GM23338 (cell line): Measurements from ENCODE around the gene CEBPB.

Experiments used
- CTCF ChIP-seq, 2 experiments: fragments of 200-600 bp in 1 of 2; sonication (generic) in 1 of 2; conservative IDR thresholded peaks; 2 replicates each; pipeline versions ENCODE4 v1.5.1 to v1.6.1; 2016 to 2017; ENCODE audit warnings: antibody characterized with exemption in 2 of 2, low read depth in 2 of 2, mild to moderate bottlenecking in 2 of 2, moderate library complexity in 1 of 2
- EZH2 ChIP-seq: fragments of 200-600 bp; sonication (generic); IDR thresholded peaks from one replicate; pipeline ENCODE4 v1.8.0; 2017; ENCODE audit warnings: antibody characterized with exemption, mild to moderate bottlenecking, low read depth; ENCODE audit not compliant: unreplicated experiment
- EZH2phosphoT487 ChIP-seq: fragments of 200-600 bp; sonication (generic); IDR thresholded peaks from one replicate; pipeline ENCODE4 v1.8.1; 2018; ENCODE audit warnings: antibody characterized with exemption; ENCODE audit not compliant: unreplicated experiment
- JUNB ChIP-seq: IDR thresholded peaks from one replicate; pipeline ENCODE4 v1.6.1; 2016; ENCODE audit warnings: antibody characterized with exemption; ENCODE audit not compliant: unreplicated experiment
- POLR2AphosphoS5 ChIP-seq: IDR thresholded peaks from 2 replicates; pipeline ENCODE4 v1.6.1; 2016; ENCODE audit warnings: antibody characterized with exemption, low read depth
- ZNF114 ChIP-seq: fragments of 250-450 bp; sonication (Bioruptor Pico); IDR thresholded peaks from 2 replicates; pipeline ENCODE4 v1.5.0; 2020; ENCODE audit warnings: mild to moderate bottlenecking, moderate library complexity
- TF ChIP-seq, protein P1 (sequence below): IDR thresholded peaks from one replicate; pipeline ENCODE4 v1.6.1; 2018; ENCODE audit warnings: antibody characterized with exemption; ENCODE audit not compliant: unreplicated experiment

DNA sequence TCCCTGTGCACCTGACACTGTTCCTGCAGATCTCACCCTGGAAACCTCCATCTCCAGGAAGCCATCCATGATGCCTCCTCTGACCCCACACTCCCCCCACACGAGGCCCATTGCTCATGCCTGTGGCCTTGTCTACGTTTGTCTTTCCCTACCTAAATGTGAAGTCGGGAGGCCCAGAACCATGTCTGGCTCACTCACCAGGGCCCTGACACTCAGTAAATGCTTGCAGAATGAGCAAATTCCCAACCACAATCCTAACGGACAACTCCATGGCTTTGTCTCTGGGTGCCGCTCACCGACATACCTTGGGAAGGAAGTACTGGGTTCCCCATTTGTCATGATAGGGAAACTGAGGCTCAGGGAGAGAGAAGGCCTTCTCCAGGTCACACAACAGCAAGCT lies 44.4 kb upstream of the CEBPB start:
- TF ChIP-seq CTCF (conservative IDR thresholded peaks at IDR 0.05; ENCODE audit: low read depth in 2 of 2) (no peak), EZH2 (no peak), EZH2phosphoT487 (no peak), POLR2AphosphoS5 (no peak), JUNB (no peak), ZNF114 (CRISPR knock-in tag) (no peak)
- TF ChIP-seq, protein P1, sequence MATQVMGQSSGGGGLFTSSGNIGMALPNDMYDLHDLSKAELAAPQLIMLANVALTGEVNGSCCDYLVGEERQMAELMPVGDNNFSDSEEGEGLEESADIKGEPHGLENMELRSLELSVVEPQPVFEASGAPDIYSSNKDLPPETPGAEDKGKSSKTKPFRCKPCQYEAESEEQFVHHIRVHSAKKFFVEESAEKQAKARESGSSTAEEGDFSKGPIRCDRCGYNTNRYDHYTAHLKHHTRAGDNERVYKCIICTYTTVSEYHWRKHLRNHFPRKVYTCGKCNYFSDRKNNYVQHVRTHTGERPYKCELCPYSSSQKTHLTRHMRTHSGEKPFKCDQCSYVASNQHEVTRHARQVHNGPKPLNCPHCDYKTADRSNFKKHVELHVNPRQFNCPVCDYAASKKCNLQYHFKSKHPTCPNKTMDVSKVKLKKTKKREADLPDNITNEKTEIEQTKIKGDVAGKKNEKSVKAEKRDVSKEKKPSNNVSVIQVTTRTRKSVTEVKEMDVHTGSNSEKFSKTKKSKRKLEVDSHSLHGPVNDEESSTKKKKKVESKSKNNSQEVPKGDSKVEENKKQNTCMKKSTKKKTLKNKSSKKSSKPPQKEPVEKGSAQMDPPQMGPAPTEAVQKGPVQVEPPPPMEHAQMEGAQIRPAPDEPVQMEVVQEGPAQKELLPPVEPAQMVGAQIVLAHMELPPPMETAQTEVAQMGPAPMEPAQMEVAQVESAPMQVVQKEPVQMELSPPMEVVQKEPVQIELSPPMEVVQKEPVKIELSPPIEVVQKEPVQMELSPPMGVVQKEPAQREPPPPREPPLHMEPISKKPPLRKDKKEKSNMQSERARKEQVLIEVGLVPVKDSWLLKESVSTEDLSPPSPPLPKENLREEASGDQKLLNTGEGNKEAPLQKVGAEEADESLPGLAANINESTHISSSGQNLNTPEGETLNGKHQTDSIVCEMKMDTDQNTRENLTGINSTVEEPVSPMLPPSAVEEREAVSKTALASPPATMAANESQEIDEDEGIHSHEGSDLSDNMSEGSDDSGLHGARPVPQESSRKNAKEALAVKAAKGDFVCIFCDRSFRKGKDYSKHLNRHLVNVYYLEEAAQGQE: no peak
